ENCODE data around the gene AADAT. TPM values are rescaled to one million over a fixed set of nuclear protein-coding genes. Genes with fewer than 3 reads are reported as not detected.

The AADAT gene
- total and polyA plus RNA-seq, 4 donors, result 10.2 to 38.4 (median 24.5) TPM

- H3K27me3 ChIP-seq (ENCODE audit: control insufficient read depth, insufficient read depth, low read length), result no peaks in the 10 kb centered on the region
- WGBS (ENCODE audit: insufficient coverage), result 42% methylated on average over 1 of the region's 2 CpGs
- H3K27ac ChIP-seq (ENCODE audit: low read depth, low read length), result no peak overlapping the region
- DNase-seq (ENCODE audit: low read depth in 4 of 6, low spot score in 6 of 6), result peak in 1 of 6 donors; percentile 55
- no peaks in the 10 kb centered on the region for H3K9me3 ChIP-seq (ENCODE audit: control insufficient read depth, insufficient read depth, low read length)
- H3K4me3 ChIP-seq (ENCODE audit: low read depth, low read length), result no peak overlapping the region
- H3K36me3 ChIP-seq (ENCODE audit: control insufficient read depth, insufficient read depth, low read length), result no peaks in the 10 kb centered on the region
- peaks cover 8% of the 10 kb centered on the region for H3K4me1 ChIP-seq (ENCODE audit: control insufficient read depth, insufficient read depth, low read length)
Observed at GRCh38 chr4:170093973-170094535, 4.3 kb upstream of the AADAT start.

GRCh38 chr4:170091069-170091696, 1.4 kb upstream of the AADAT start:
- Histone ChIP-seq H3K27ac (ENCODE audit: low read depth, low read length) (no peak overlapping the region), H3K9me3 (ENCODE audit: control insufficient read depth, insufficient read depth, low read length) (no peaks in the 10 kb centered on the region), H3K4me3 (ENCODE audit: low read depth, low read length) (no peak overlapping the region), H3K36me3 (ENCODE audit: control insufficient read depth, insufficient read depth, low read length) (peaks cover under 1% of the 10 kb centered on the region), H3K27me3 (ENCODE audit: control insufficient read depth, insufficient read depth, low read length) (no peaks in the 10 kb centered on the region), H3K4me1 (ENCODE audit: control insufficient read depth, insufficient read depth, low read length) (peaks cover 13% of the 10 kb centered on the region)
- DNase-seq (ENCODE audit: low read depth in 4 of 6, low spot score in 6 of 6), result no peak
- 97% methylated on average over 44 of the region's 47 CpGs for WGBS (ENCODE audit: insufficient coverage)

GRCh38 chr4:170090352-170091052, 746 bp upstream of the AADAT start:
- Histone ChIP-seq H3K27me3 (ENCODE audit: control insufficient read depth, insufficient read depth, low read length) (no peaks in the 10 kb centered on the region), H3K36me3 (ENCODE audit: control insufficient read depth, insufficient read depth, low read length) (peaks cover 3% of the 10 kb centered on the region), H3K27ac (ENCODE audit: low read depth, low read length) (no peak overlapping the region), H3K4me1 (ENCODE audit: control insufficient read depth, insufficient read depth, low read length) (peaks cover 13% of the 10 kb centered on the region), H3K4me3 (ENCODE audit: low read depth, low read length) (peak overlapping the region; percentile 63), H3K9me3 (ENCODE audit: control insufficient read depth, insufficient read depth, low read length) (no peaks in the 10 kb centered on the region)
- no peak for DNase-seq (ENCODE audit: low read depth in 4 of 6, low spot score in 6 of 6)
- WGBS (ENCODE audit: insufficient coverage), result 25% methylated on average over 4 of the region's 9 CpGs

GRCh38 chr4:170089274-170089667, 485 bp downstream of the AADAT start:
- Histone ChIP-seq H3K27me3 (ENCODE audit: control insufficient read depth, insufficient read depth, low read length) (no peaks in the 10 kb centered on the region), H3K27ac (ENCODE audit: low read depth, low read length) (peak overlapping the region; percentile 80), H3K36me3 (ENCODE audit: control insufficient read depth, insufficient read depth, low read length) (peaks cover 3% of the 10 kb centered on the region), H3K4me1 (ENCODE audit: control insufficient read depth, insufficient read depth, low read length) (peaks cover 13% of the 10 kb centered on the region), H3K9me3 (ENCODE audit: control insufficient read depth, insufficient read depth, low read length) (no peaks in the 10 kb centered on the region), H3K4me3 (ENCODE audit: low read depth, low read length) (peak overlapping the region; percentile 63)
- DNase-seq (ENCODE audit: low read depth in 4 of 6, low spot score in 6 of 6), result peak in 5 of 6 donors; percentile 32 to 89 (median 68)
- 0% methylated on average over 18 of the region's 18 CpGs for WGBS (ENCODE audit: insufficient coverage)

GRCh38 chr4:170088716-170089115, 1.0 kb downstream of the AADAT start:
- Histone ChIP-seq H3K27me3 (ENCODE audit: control insufficient read depth, insufficient read depth, low read length) (no peaks in the 10 kb centered on the region), H3K4me1 (ENCODE audit: control insufficient read depth, insufficient read depth, low read length) (peaks cover 13% of the 10 kb centered on the region), H3K9me3 (ENCODE audit: control insufficient read depth, insufficient read depth, low read length) (no peaks in the 10 kb centered on the region), H3K36me3 (ENCODE audit: control insufficient read depth, insufficient read depth, low read length) (peaks cover 3% of the 10 kb centered on the region), H3K4me3 (ENCODE audit: low read depth, low read length) (peak overlapping the region; percentile 63), H3K27ac (ENCODE audit: low read depth, low read length) (peak overlapping the region; percentile 80)
- DNase-seq (ENCODE audit: low read depth in 4 of 6, low spot score in 6 of 6), result peak in 2 of 6 donors; percentile 14 to 65
- WGBS (ENCODE audit: insufficient coverage), result no CpG with 5 or more reads among the region's 2 CpGs

- H3K9me3 ChIP-seq (ENCODE audit: control insufficient read depth, insufficient read depth, low read length), result peaks cover 3% of the 10 kb centered on the region
- H3K27me3 ChIP-seq (ENCODE audit: control insufficient read depth, insufficient read depth, low read length), result no peaks in the 10 kb centered on the region
- peaks cover 3% of the 10 kb centered on the region for H3K36me3 ChIP-seq (ENCODE audit: control insufficient read depth, insufficient read depth, low read length)
- no peak overlapping the region for H3K4me3 ChIP-seq (ENCODE audit: low read depth, low read length)
- peaks cover 13% of the 10 kb centered on the region for H3K4me1 ChIP-seq (ENCODE audit: control insufficient read depth, insufficient read depth, low read length)
- H3K27ac ChIP-seq (ENCODE audit: low read depth, low read length), result no peak overlapping the region
- no peak for DNase-seq (ENCODE audit: low read depth in 4 of 6, low spot score in 6 of 6)
- WGBS (ENCODE audit: insufficient coverage), result 80% methylated on average over 1 of the region's 4 CpGs
Observed at GRCh38 chr4:170087163-170087700, 2.5 kb downstream of the AADAT start.

GRCh38 chr4:170083541-170083940, 6.2 kb downstream of the AADAT start:
- Histone ChIP-seq H3K4me3 (ENCODE audit: low read depth, low read length) (no peak overlapping the region), H3K36me3 (ENCODE audit: control insufficient read depth, insufficient read depth, low read length) (peaks cover 9% of the 10 kb centered on the region), H3K27me3 (ENCODE audit: control insufficient read depth, insufficient read depth, low read length) (no peaks in the 10 kb centered on the region), H3K4me1 (ENCODE audit: control insufficient read depth, insufficient read depth, low read length) (no peaks in the 10 kb centered on the region), H3K9me3 (ENCODE audit: control insufficient read depth, insufficient read depth, low read length) (peaks cover 3% of the 10 kb centered on the region), H3K27ac (ENCODE audit: low read depth, low read length) (no peak overlapping the region)
- WGBS (ENCODE audit: insufficient coverage), result no CpG with 5 or more reads among the region's 2 CpGs
- DNase-seq (ENCODE audit: low read depth in 4 of 6, low spot score in 6 of 6), result no peak

- 64% methylated on average over 3 of the region's 3 CpGs for WGBS (ENCODE audit: insufficient coverage)
- H3K36me3 ChIP-seq (ENCODE audit: control insufficient read depth, insufficient read depth, low read length), result peaks cover 7% of the 10 kb centered on the region
- no peaks in the 10 kb centered on the region for H3K27me3 ChIP-seq (ENCODE audit: control insufficient read depth, insufficient read depth, low read length)
- no peak overlapping the region for H3K4me3 ChIP-seq (ENCODE audit: low read depth, low read length)
- no peak overlapping the region for H3K27ac ChIP-seq (ENCODE audit: low read depth, low read length)
- no peak for DNase-seq (ENCODE audit: low read depth in 4 of 6, low spot score in 6 of 6)
- H3K9me3 ChIP-seq (ENCODE audit: control insufficient read depth, insufficient read depth, low read length), result peaks cover 3% of the 10 kb centered on the region
- no peaks in the 10 kb centered on the region for H3K4me1 ChIP-seq (ENCODE audit: control insufficient read depth, insufficient read depth, low read length)
Observed at GRCh38 chr4:170080496-170080895, 9.3 kb downstream of the AADAT start.

- no peak for DNase-seq (ENCODE audit: low read depth in 4 of 6, low spot score in 6 of 6)
- no CpG with 5 or more reads among the region's 2 CpGs for WGBS (ENCODE audit: insufficient coverage)
- Histone ChIP-seq H3K27ac (ENCODE audit: low read depth, low read length) (no peak overlapping the region), H3K4me1 (ENCODE audit: control insufficient read depth, insufficient read depth, low read length) (no peaks in the 10 kb centered on the region), H3K27me3 (ENCODE audit: control insufficient read depth, insufficient read depth, low read length) (no peaks in the 10 kb centered on the region), H3K36me3 (ENCODE audit: control insufficient read depth, insufficient read depth, low read length) (peaks cover 9% of the 10 kb centered on the region), H3K4me3 (ENCODE audit: low read depth, low read length) (no peak overlapping the region), H3K9me3 (ENCODE audit: control insufficient read depth, insufficient read depth, low read length) (peaks cover 3% of the 10 kb centered on the region)
Observed at GRCh38 chr4:170079981-170080380, 9.8 kb downstream of the AADAT start.
